Prostate gland (tissue), 2 donors: ENCODE results near the gene ANKFY1. TPM values are rescaled to one million over a fixed set of nuclear protein-coding genes. Genes with fewer than 3 reads are reported as not detected.

Source experiments
- DNase-seq: peaks from one replicate; pipeline ENCODE4 v3.0.0-alpha.2; 2019; ENCODE audit warnings: low spot score
- H3K27ac ChIP-seq, 2 donors: fragments of 200-600 bp; sonication (generic); 2 replicates each; pipeline ENCODE4 v1.5.1; 2017 to 2019
- H3K27me3 ChIP-seq: fragments of 200-600 bp; sonication (generic); replicated peaks from 2 replicates; pipeline ENCODE4 v1.5.1; 2019; ENCODE audit not compliant: insufficient read depth
- H3K36me3 ChIP-seq, 2 donors: fragments of 200-600 bp; sonication (generic); 1 replicate in 1 of 2; 2 replicates in 1 of 2; pipeline versions ENCODE4 v1.5.1 to v1.8.1; 2017 to 2019
- H3K4me1 ChIP-seq: fragments of 200-600 bp; sonication (generic); replicated peaks from 2 replicates; pipeline ENCODE4 v1.5.1; 2019
- H3K4me3 ChIP-seq, 2 donors: fragments of 200-600 bp; sonication (generic); 2 replicates each; pipeline ENCODE4 v1.5.1; 2017 to 2019
- H3K9me3 ChIP-seq: fragments of 200-600 bp; sonication (generic); 2 replicates; pipeline ENCODE4 v1.5.1; 2017
- POLR2A ChIP-seq: fragments of 450-650 bp; IDR thresholded peaks from one replicate; pipeline ENCODE4 v1.6.1; 2016; ENCODE audit warnings: antibody characterized with exemption, mild to moderate bottlenecking
- POLR2AphosphoS5 ChIP-seq: sonication (generic); formaldehyde crosslinking; IDR thresholded peaks from one replicate; pipeline ENCODE4 v1.6.1; 2017; ENCODE audit warnings: antibody characterized with exemption
- WGBS: methylation state at CpG from one replicate; pipeline ENCODE4 v1.1.5; 2018; 5-methylcytosine and 5-hydroxymethylcytosine counted together
- intact Hi-C: fragments of 100-400 bp; cut with DNase I; formaldehyde crosslinking; loops from one replicate; pipeline ENCODE4 v1.14.2; 2022
- total RNA-seq, 2 donors: library from RNA; depleted of rRNA; stranded (reverse); fragments of >200 nt; gene quantifications; one replicate each; pipeline ENCODE4 v1.1.0, GENCODE V29; 2016
- TF ChIP-seq, protein P1 (sequence below), 4 experiments: fragments of 200-600 bp in 2 of 4; fragments of 450-650 bp in 2 of 4; sonication (generic) in 2 of 4; IDR thresholded peaks; 1 replicate in 3 of 4; 2 replicates in 1 of 4; pipeline ENCODE4 v1.5.1; 2016 to 2019; ENCODE audit warnings: antibody characterized with exemption in 4 of 4, mild to moderate bottlenecking in 2 of 4, moderate library complexity in 2 of 4

Gene ANKFY1
- total RNA-seq, 2 donors from 2014 or later: 35.2 to 46.0 TPM

DNA sequence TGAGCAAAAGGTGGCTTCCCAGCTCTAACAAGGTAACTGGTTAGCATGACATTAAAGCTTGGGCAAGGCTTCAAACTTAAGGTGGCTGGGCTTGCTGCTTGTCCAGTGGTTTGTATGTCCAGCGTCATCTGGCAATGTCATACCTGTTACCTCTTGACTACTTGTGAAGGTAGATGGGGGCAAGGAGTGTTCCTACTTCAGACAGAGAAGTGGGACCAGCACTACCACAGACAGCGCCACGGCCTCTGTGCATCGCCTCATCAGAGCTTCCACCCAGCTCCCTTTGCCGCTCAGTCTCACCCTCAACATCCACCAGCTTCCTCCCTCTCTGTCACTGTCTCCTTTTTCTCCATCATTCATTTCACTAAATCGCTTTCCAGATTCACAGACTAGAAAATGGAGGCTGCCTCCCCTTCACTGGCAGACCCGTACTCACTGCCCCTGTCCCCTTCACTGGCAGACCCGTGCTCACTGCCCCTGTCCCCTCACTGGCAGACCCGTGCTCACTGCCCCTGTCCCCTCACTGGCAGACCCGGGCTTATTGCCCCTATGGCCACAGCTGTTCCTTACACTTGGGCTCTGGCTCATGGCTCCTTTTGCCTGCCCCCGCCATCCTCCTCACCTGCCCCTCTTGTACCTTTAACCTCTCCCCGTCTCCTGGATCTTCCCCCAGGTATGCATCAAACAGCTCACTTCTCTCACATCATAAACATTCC, 106.0 kb downstream of the ANKFY1 start:
- Histone ChIP-seq H3K4me3 (no peak overlapping the region), H3K36me3 (no peaks in the 10 kb centered on the region), H3K9me3 (no peaks in the 10 kb centered on the region), H3K27me3 (no peaks in the 10 kb centered on the region), H3K27ac (no peak overlapping the region), H3K4me1 (no peaks in the 10 kb centered on the region)
- TF ChIP-seq, protein P1, sequence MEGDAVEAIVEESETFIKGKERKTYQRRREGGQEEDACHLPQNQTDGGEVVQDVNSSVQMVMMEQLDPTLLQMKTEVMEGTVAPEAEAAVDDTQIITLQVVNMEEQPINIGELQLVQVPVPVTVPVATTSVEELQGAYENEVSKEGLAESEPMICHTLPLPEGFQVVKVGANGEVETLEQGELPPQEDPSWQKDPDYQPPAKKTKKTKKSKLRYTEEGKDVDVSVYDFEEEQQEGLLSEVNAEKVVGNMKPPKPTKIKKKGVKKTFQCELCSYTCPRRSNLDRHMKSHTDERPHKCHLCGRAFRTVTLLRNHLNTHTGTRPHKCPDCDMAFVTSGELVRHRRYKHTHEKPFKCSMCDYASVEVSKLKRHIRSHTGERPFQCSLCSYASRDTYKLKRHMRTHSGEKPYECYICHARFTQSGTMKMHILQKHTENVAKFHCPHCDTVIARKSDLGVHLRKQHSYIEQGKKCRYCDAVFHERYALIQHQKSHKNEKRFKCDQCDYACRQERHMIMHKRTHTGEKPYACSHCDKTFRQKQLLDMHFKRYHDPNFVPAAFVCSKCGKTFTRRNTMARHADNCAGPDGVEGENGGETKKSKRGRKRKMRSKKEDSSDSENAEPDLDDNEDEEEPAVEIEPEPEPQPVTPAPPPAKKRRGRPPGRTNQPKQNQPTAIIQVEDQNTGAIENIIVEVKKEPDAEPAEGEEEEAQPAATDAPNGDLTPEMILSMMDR (IDR thresholded peaks at IDR 0.05): no peak
- TF ChIP-seq POLR2AphosphoS5 (no peak), POLR2A (no peak)
- DNase-seq: no peak
- WGBS: 94% methylated on average over 12 of the region's 12 CpGs
- intact Hi-C loops: no loop called here

DNA sequence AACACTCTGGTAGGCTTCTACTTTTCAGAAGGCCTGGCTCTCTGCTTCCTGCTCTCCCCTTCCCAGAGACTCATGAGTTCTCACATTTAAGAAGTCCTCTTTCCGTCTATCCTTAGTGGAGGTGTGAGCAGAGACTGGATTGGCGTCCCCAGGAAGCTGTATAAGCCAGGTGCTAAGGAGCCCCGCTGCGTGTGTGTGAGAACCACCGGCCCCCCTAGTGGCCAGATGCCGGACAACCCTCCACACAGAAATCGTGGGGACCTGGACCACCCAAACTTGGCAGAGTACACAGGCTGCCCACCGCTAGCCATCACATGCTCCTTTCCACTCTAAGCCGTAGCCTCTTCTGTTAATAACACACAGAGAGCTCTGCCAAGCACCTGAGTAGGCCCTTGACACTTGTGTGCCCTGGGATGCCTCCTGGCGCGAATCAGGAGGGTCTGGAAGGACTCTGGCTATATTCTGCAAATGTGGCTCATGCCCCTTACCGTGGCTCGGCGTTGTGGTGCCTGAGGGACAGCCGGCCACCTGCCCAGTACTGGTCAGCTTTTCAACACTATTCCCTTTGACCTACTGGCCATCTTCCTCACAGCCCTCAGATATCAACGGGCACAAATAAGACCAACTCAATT, 106.9 kb downstream of the ANKFY1 start:
- no peak overlapping the region for H3K4me3 ChIP-seq
- no peaks in the 10 kb centered on the region for H3K4me1 ChIP-seq
- no peak for DNase-seq
- H3K27ac ChIP-seq: no peak overlapping the region
- no peaks in the 10 kb centered on the region for H3K9me3 ChIP-seq
- TF ChIP-seq POLR2AphosphoS5: no peak
- no peak for TF ChIP-seq POLR2A
- TF ChIP-seq, protein P1 (IDR thresholded peaks at IDR 0.05): no peak
- H3K27me3 ChIP-seq: no peaks in the 10 kb centered on the region
- intact Hi-C loops: no loop called here
- no peaks in the 10 kb centered on the region for H3K36me3 ChIP-seq
- WGBS: 84% methylated on average over 16 of the region's 16 CpGs

DNA sequence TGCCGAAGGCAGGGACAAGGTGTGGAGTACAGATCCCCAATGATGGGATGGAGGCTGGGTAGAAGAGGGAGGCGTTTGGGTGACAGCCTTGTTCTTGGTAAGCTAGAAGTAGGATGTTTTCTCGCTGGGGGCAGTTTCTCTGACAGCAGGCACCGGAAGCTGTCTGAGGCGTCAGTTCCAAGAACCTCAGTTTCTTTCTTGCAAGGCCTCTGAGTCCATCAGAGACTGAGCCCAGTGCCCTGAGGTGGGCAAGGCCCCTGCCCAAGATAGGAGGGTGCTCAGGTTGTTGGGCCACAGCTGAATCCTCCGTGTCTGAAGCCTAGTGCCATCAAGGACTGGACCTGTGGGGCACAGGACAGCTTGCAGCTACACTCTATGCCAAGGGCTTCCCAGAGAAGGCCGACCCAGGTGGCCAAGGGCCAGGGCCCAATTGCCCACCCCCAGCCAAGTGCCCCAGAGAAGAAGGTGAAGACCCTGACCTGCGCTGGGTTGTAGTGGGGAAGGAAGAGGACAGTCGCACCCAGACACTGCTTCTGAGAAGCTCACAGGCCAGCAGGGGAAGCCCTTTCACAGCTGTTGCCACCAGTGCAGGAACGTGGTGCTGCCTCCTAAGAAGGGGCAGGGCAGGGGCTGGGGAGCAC, 107.7 kb downstream of the ANKFY1 start:
- intact Hi-C loops: no loop called here
- no peak for DNase-seq
- Histone ChIP-seq H3K36me3 (no peaks in the 10 kb centered on the region), H3K4me3 (no peak overlapping the region), H3K9me3 (no peaks in the 10 kb centered on the region), H3K4me1 (no peaks in the 10 kb centered on the region), H3K27ac (no peak overlapping the region), H3K27me3 (no peaks in the 10 kb centered on the region)
- 88% methylated on average over 10 of the region's 10 CpGs for WGBS
- TF ChIP-seq POLR2AphosphoS5 (no peak), POLR2A (no peak)
- TF ChIP-seq, protein P1 (IDR thresholded peaks at IDR 0.05): no peak

DNA sequence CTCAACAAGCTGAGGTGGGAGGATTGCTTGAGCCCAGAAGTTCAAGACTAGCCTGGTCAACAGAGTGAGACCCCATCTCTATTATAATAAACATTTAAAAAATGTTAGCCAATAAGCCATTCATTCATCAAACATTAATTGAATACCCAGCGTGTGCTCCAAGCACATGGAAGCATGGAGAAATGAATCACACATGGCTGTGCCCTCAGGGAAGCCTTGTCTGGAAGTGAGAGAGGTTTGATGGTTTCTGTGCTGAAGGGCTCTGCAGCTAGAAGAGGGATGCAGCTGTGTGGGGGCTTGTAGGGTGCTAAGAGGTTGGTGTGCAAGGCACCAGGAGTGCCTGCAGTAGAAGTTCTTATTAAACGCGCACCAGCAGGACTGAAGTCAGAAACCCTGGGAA, 109.6 kb downstream of the ANKFY1 start:
- intact Hi-C loops: no loop called here
- Histone ChIP-seq H3K36me3 (no peaks in the 10 kb centered on the region), H3K4me3 (no peak overlapping the region), H3K27me3 (no peaks in the 10 kb centered on the region), H3K27ac (no peak overlapping the region), H3K9me3 (no peaks in the 10 kb centered on the region), H3K4me1 (no peaks in the 10 kb centered on the region)
- TF ChIP-seq, protein P1 (IDR thresholded peaks at IDR 0.05): no peak
- TF ChIP-seq POLR2AphosphoS5 (no peak), POLR2A (no peak)
- 93% methylated on average over 3 of the region's 3 CpGs for WGBS
- DNase-seq: no peak
